ENCODE measurements around the gene MDK. TPM values are rescaled to one million over a fixed set of nuclear protein-coding genes. Genes with fewer than 3 reads are reported as not detected.

MDK gene
- total and polyA plus RNA-seq, 2 of the 13 experiments (the other 11 are each of a cell fraction or from before 2014, with no cell fraction given): 312 to 407 TPM

GRCh38 chr11:46359953-46360352, 21.5 kb upstream of the MDK start:
- no peak overlapping the region for H2AFZ ChIP-seq (ENCODE audit: low read length)
- H3K4me3 ChIP-seq (replicated peaks in 1 of 3; ENCODE audit: insufficient read depth in 1 of 3, low read depth in 2 of 3, low read length in 3 of 3): no peak overlapping the region
- POLR2A ChIA-PET: interaction anchor here (1.1 kb wide), 1 partner anchor 116 kb away, joined by 3 read pairs; no protein-coding TSS in a partner anchor
- H3K27ac ChIP-seq (ENCODE audit: extremely low read length, insufficient read depth, low read length): no peak overlapping the region
- ATAC-seq (no peak), DNase-seq (ENCODE audit: low spot score) (no peak), FAIRE-seq (no peak)
- TF ChIP-seq ZNF18 (CRISPR knock-in tag; IDR thresholded peaks at IDR 0.05; ENCODE audit: insufficient replicate concordance) (no peak), ZBTB7A (CRISPR knock-in tag; IDR thresholded peaks at IDR 0.05) (no peak), ZNF251 (CRISPR knock-in tag; IDR thresholded peaks at IDR 0.05) (no peak), SRSF4 (IDR thresholded peaks at IDR 0.05; ENCODE audit: low read depth, low read length, poor library complexity, severe bottlenecking) (no peak), MAFF (IDR thresholded peaks at IDR 0.05; ENCODE audit: low read depth, low read length) (no peak), TBL1XR1 (IDR thresholded peaks at IDR 0.05; ENCODE audit: borderline replicate concordance, low read length, partially characterized antibody) (no peak), ZNF264 (CRISPR knock-in tag; IDR thresholded peaks at IDR 0.05) (no peak), LRRFIP1 (CRISPR knock-in tag; conservative IDR thresholded peaks at IDR 0.05) (no peak), ZNF773 (CRISPR knock-in tag; IDR thresholded peaks at IDR 0.05; ENCODE audit: borderline replicate concordance) (no peak), ZBTB44 (CRISPR knock-in tag; IDR thresholded peaks at IDR 0.05) (no peak), ATF5 (CRISPR knock-in tag; IDR thresholded peaks at IDR 0.05; ENCODE audit: low read depth) (no peak), SP2 (CRISPR knock-in tag; IDR thresholded peaks at IDR 0.05) (no peak), ZBTB49 (CRISPR knock-in tag; IDR thresholded peaks at IDR 0.05; ENCODE audit: borderline replicate concordance) (no peak), ETV5 (CRISPR knock-in tag; IDR thresholded peaks at IDR 0.05; ENCODE audit: borderline replicate concordance) (no peak), TBX2 (CRISPR knock-in tag; IDR thresholded peaks at IDR 0.05; ENCODE audit: borderline replicate concordance) (no peak)
- H3K27me3 ChIP-seq (ENCODE audit: control insufficient read depth in 1 of 2, insufficient read depth in 2 of 2, low read length in 2 of 2): no peaks in the 10 kb centered on the region
- H3K9me3 ChIP-seq (ENCODE audit: low read length): no peaks in the 10 kb centered on the region
- no TSS peak for BruUV-seq (replicated peaks)
- H4K20me1 ChIP-seq (ENCODE audit: insufficient read depth, low read length): no peaks in the 10 kb centered on the region
- CTCF ChIA-PET (ENCODE audit: low intra/inter-chr PET ratio, low total read pairs): no interaction called here
- no peak overlapping the region for H3K4me2 ChIP-seq (ENCODE audit: low read depth, low read length)
- H3K36me3 ChIP-seq (replicated peaks in 1 of 2; ENCODE audit: control insufficient read depth in 1 of 2, insufficient read depth in 2 of 2, low read length in 2 of 2): 0 out of 5 replicates have a peak, but pooled peaks cover 0 to 7% of the 10 kb centered on the region in 2 experiments
- no peak overlapping the region for H3K9ac ChIP-seq (ENCODE audit: insufficient read depth, low read depth, low read length)
- intact Hi-C loops (cut with micrococcal nuclease; ENCODE audit: unreplicated experiment) (no loop called here), in situ Hi-C loops (cut with HindIII; ENCODE audit: extremely low pct_ligation_motif_present, low pct_unique_long_range_greater_than_20kb) (no loop called here)
- WGBS (ENCODE audit: low lambda C conversion rate): 93% methylated on average over 1 of the region's 1 CpG
- no peaks in the 10 kb centered on the region for H3K79me2 ChIP-seq (ENCODE audit: insufficient read depth, low read length)
- peaks cover 15% of the 10 kb centered on the region for H3K4me1 ChIP-seq (ENCODE audit: insufficient read depth, low read length)

All from HepG2 (cell line).